SJSA1 (cell line): ENCODE measurements around the gene ERC2. TPM values are rescaled to one million over a fixed set of nuclear protein-coding genes. Genes with fewer than 3 reads are reported as not detected.

Source experiments
- DNase-seq, 2 experiments: peaks; one replicate each; pipeline ENCODE4 v3.0.0-alpha.2; 2015 to 2020; ENCODE audit warnings: low spot score in 2 of 2, low read depth in 1 of 2
- H3K27ac ChIP-seq: fragments of 250-450 bp; sonication (Bioruptor Pico); 2 replicates; pipeline ENCODE4 v1.5.1; 2020; ENCODE audit warnings: mild to moderate bottlenecking, moderate library complexity
- H3K27me3 ChIP-seq: fragments of 250-450 bp; sonication (Bioruptor Pico); replicated peaks from 2 replicates; pipeline ENCODE4 v1.5.1; 2020; ENCODE audit warnings: mild to moderate bottlenecking, moderate library complexity
- H3K36me3 ChIP-seq: fragments of 250-450 bp; sonication (Bioruptor Pico); 2 replicates; pipeline ENCODE4 v1.5.1; 2020; ENCODE audit warnings: mild to moderate bottlenecking
- H3K4me1 ChIP-seq: fragments of 250-450 bp; sonication (Bioruptor Pico); replicated peaks from 2 replicates; pipeline ENCODE4 v1.6.1; 2021; ENCODE audit warnings: mild to moderate bottlenecking
- H3K4me3 ChIP-seq: fragments of 250-450 bp; sonication (Bioruptor Pico); 2 replicates; pipeline ENCODE4 v1.5.1; 2020; ENCODE audit warnings: mild to moderate bottlenecking
- H3K9me3 ChIP-seq: fragments of 250-450 bp; sonication (Bioruptor Pico); replicated peaks from 2 replicates; pipeline ENCODE4 v1.5.1; 2020; ENCODE audit warnings: mild to moderate bottlenecking
- total RNA-seq: library from RNA; depleted of rRNA; stranded (reverse); fragments of >200 nt; shearing (Covaris generic); gene quantifications from 2 replicates; pipeline ENCODE4 v1.2.3, GENCODE V29; 2014

Gene ERC2
- total RNA-seq, 1 experiment from 2014 or later = 0.13 TPM

- DNase-seq = no peak
- H3K4me1 ChIP-seq = no peaks in the 10 kb centered on the region
These were observed 521.6 kb downstream of the ERC2 start for GRCh38 chr3:55946574-55947160.

GRCh38 chr3:55942868-55943267 lies 525.4 kb downstream of the ERC2 start:
- no peaks in the 10 kb centered on the region for H3K27me3 ChIP-seq
- H3K36me3 ChIP-seq = no peaks in the 10 kb centered on the region
- no peak for DNase-seq
- no peak overlapping the region for H3K4me3 ChIP-seq
- H3K4me1 ChIP-seq = no peaks in the 10 kb centered on the region
- H3K9me3 ChIP-seq = no peaks in the 10 kb centered on the region
- no peak overlapping the region for H3K27ac ChIP-seq

More at GRCh38 chr3:55946574-55947160, 521.6 kb downstream of the ERC2 start:
- no peaks in the 10 kb centered on the region for H3K9me3 ChIP-seq
- no peak overlapping the region for H3K4me3 ChIP-seq
- H3K27me3 ChIP-seq = no peaks in the 10 kb centered on the region
- H3K27ac ChIP-seq = no peak overlapping the region
- H3K36me3 ChIP-seq = no peaks in the 10 kb centered on the region

- DNase-seq = no peak
- H3K27me3 ChIP-seq = no peaks in the 10 kb centered on the region
- no peaks in the 10 kb centered on the region for H3K9me3 ChIP-seq
- H3K4me3 ChIP-seq = no peak overlapping the region
- H3K27ac ChIP-seq = no peak overlapping the region
- H3K36me3 ChIP-seq = no peaks in the 10 kb centered on the region
- no peaks in the 10 kb centered on the region for H3K4me1 ChIP-seq
These were observed 529.0 kb downstream of the ERC2 start for GRCh38 chr3:55939287-55939686.

- no peaks in the 10 kb centered on the region for H3K4me1 ChIP-seq
- no peaks in the 10 kb centered on the region for H3K9me3 ChIP-seq
- H3K27me3 ChIP-seq = no peaks in the 10 kb centered on the region
- H3K36me3 ChIP-seq = no peaks in the 10 kb centered on the region
- no peak overlapping the region for H3K4me3 ChIP-seq
- no peak for DNase-seq
- H3K27ac ChIP-seq = no peak overlapping the region
These were observed 531.0 kb downstream of the ERC2 start for GRCh38 chr3:55937301-55937700.

- H3K4me1 ChIP-seq = no peaks in the 10 kb centered on the region
- DNase-seq = no peak
- H3K9me3 ChIP-seq = no peaks in the 10 kb centered on the region
- no peak overlapping the region for H3K4me3 ChIP-seq
- H3K27me3 ChIP-seq = no peaks in the 10 kb centered on the region
- H3K36me3 ChIP-seq = no peaks in the 10 kb centered on the region
- H3K27ac ChIP-seq = no peak overlapping the region
These were observed 531.7 kb downstream of the ERC2 start for GRCh38 chr3:55936549-55937052.

- Histone ChIP-seq H3K4me1 (no peaks in the 10 kb centered on the region), H3K36me3 (no peaks in the 10 kb centered on the region), H3K4me3 (no peak overlapping the region), H3K27me3 (no peaks in the 10 kb centered on the region), H3K27ac (no peak overlapping the region), H3K9me3 (no peaks in the 10 kb centered on the region)
- DNase-seq = no peak
These were observed 533.0 kb downstream of the ERC2 start for GRCh38 chr3:55935241-55935640.

- H3K36me3 ChIP-seq = no peaks in the 10 kb centered on the region
- H3K4me3 ChIP-seq = no peak overlapping the region
- no peaks in the 10 kb centered on the region for H3K27me3 ChIP-seq
- DNase-seq = no peak
- no peaks in the 10 kb centered on the region for H3K9me3 ChIP-seq
- H3K27ac ChIP-seq = no peak overlapping the region
- no peaks in the 10 kb centered on the region for H3K4me1 ChIP-seq
These were observed 533.5 kb downstream of the ERC2 start for GRCh38 chr3:55934771-55935170.

- H3K36me3 ChIP-seq = no peaks in the 10 kb centered on the region
- H3K9me3 ChIP-seq = no peaks in the 10 kb centered on the region
- no peak overlapping the region for H3K4me3 ChIP-seq
- DNase-seq = no peak
- no peaks in the 10 kb centered on the region for H3K4me1 ChIP-seq
- no peak overlapping the region for H3K27ac ChIP-seq
- H3K27me3 ChIP-seq = no peaks in the 10 kb centered on the region
These were observed 539.0 kb downstream of the ERC2 start for GRCh38 chr3:55929154-55929869.

- Histone ChIP-seq H3K9me3 (no peaks in the 10 kb centered on the region), H3K27me3 (no peaks in the 10 kb centered on the region), H3K36me3 (no peaks in the 10 kb centered on the region), H3K4me3 (no peak overlapping the region), H3K27ac (no peak overlapping the region), H3K4me1 (no peaks in the 10 kb centered on the region)
- DNase-seq = no peak
These were observed 544.6 kb downstream of the ERC2 start for GRCh38 chr3:55923626-55924025.

GRCh38 chr3:55923207-55923606 lies 545.1 kb downstream of the ERC2 start:
- no peak overlapping the region for H3K27ac ChIP-seq
- no peaks in the 10 kb centered on the region for H3K4me1 ChIP-seq
- no peak for DNase-seq
- no peaks in the 10 kb centered on the region for H3K27me3 ChIP-seq
- H3K9me3 ChIP-seq = no peaks in the 10 kb centered on the region
- H3K36me3 ChIP-seq = no peaks in the 10 kb centered on the region
- H3K4me3 ChIP-seq = no peak overlapping the region

- H3K4me3 ChIP-seq = no peak overlapping the region
- no peaks in the 10 kb centered on the region for H3K4me1 ChIP-seq
- DNase-seq = no peak
- no peaks in the 10 kb centered on the region for H3K27me3 ChIP-seq
- no peaks in the 10 kb centered on the region for H3K9me3 ChIP-seq
- H3K36me3 ChIP-seq = no peaks in the 10 kb centered on the region
- H3K27ac ChIP-seq = no peak overlapping the region
These were observed 555.4 kb downstream of the ERC2 start for GRCh38 chr3:55912880-55913279.

- Histone ChIP-seq H3K27ac (no peak overlapping the region), H3K9me3 (no peaks in the 10 kb centered on the region), H3K4me1 (no peaks in the 10 kb centered on the region), H3K27me3 (no peaks in the 10 kb centered on the region), H3K4me3 (no peak overlapping the region), H3K36me3 (no peaks in the 10 kb centered on the region)
- no peak for DNase-seq
These were observed 557.0 kb downstream of the ERC2 start for GRCh38 chr3:55911266-55911665.

- H3K4me3 ChIP-seq = no peak overlapping the region
- no peak for DNase-seq
- H3K27me3 ChIP-seq = no peaks in the 10 kb centered on the region
- no peaks in the 10 kb centered on the region for H3K4me1 ChIP-seq
- no peaks in the 10 kb centered on the region for H3K9me3 ChIP-seq
- no peak overlapping the region for H3K27ac ChIP-seq
- no peaks in the 10 kb centered on the region for H3K36me3 ChIP-seq
These were observed 557.7 kb downstream of the ERC2 start for GRCh38 chr3:55910543-55910942.

- Histone ChIP-seq H3K36me3 (no peaks in the 10 kb centered on the region), H3K27me3 (no peaks in the 10 kb centered on the region), H3K4me1 (no peaks in the 10 kb centered on the region), H3K4me3 (no peak overlapping the region), H3K9me3 (no peaks in the 10 kb centered on the region), H3K27ac (no peak overlapping the region)
- DNase-seq = no peak
These were observed 558.9 kb downstream of the ERC2 start for GRCh38 chr3:55909373-55909772.
